K562 (cell line): Measurements from ENCODE around the gene KIF26B.

Source experiments
- CBFA2T3 ChIP-seq: fragments of 450-650 bp; IDR thresholded peaks from 2 replicates; pipeline ENCODE4 v1.6.1; 2017
- CHCHD3 ChIP-seq: fragments of 250-450 bp; sonication (Bioruptor Pico); IDR thresholded peaks from 2 replicates; pipeline ENCODE4 v2.1.2; 2022; ENCODE audit warnings: mild to moderate bottlenecking
- CHD1 ChIP-seq: fragments of 200-600 bp; sonication (generic); IDR thresholded peaks from one replicate; pipeline ENCODE4 v1.6.1; 2012; ENCODE audit warnings: mild to moderate bottlenecking, moderate library complexity, low read length, inconsistent platforms
- NONO ChIP-seq, 2 experiments: fragments of 200-400 bp in 1 of 2; fragments of 450-650 bp in 1 of 2; formaldehyde crosslinking in 1 of 2; IDR thresholded peaks; 2 replicates each; pipeline ENCODE4 v1.6.1; 2017; ENCODE audit warnings: low read depth in 2 of 2, mild to moderate bottlenecking in 2 of 2, moderate library complexity in 2 of 2, low read length in 1 of 2
- POLR2A ChIP-seq: fragments of 450-650 bp; conservative IDR thresholded peaks from 2 replicates; pipeline ENCODE4 v1.6.1; 2016
- RFX5 ChIP-seq: IDR thresholded peaks from 2 replicates; pipeline ENCODE4 v1.6.1; 2011; ENCODE audit warnings: low read depth, mild to moderate bottlenecking, improper control_type of control experiment, low read length
- ZNF124 ChIP-seq: sonication (generic); formaldehyde crosslinking; IDR thresholded peaks from 2 replicates; pipeline ENCODE4 v1.8.1; 2022; ENCODE audit warnings: missing genetic modification reagents
- TF ChIP-seq, protein P1 (sequence below), 3 experiments: IDR thresholded peaks in 2 of 3; conservative IDR thresholded peaks in 1 of 3; 2 replicates each; pipeline ENCODE4 v1.5.1; 2011 to 2012; ENCODE audit warnings: low read length in 3 of 3, mild to moderate bottlenecking in 3 of 3, control low read depth in 2 of 3, improper control_type of control experiment in 1 of 3, inconsistent platforms in 1 of 3, low read depth in 1 of 3, mixed read lengths in 1 of 3, moderate library complexity in 1 of 3; ENCODE audit not compliant: insufficient read depth in 2 of 3
- TF ChIP-seq, protein P2 (sequence below): fragments of 250-450 bp; sonication (Bioruptor Pico); IDR thresholded peaks from 2 replicates; pipeline ENCODE4 v1.5.0; 2020; ENCODE audit warnings: mild to moderate bottlenecking, borderline replicate concordance

DNA sequence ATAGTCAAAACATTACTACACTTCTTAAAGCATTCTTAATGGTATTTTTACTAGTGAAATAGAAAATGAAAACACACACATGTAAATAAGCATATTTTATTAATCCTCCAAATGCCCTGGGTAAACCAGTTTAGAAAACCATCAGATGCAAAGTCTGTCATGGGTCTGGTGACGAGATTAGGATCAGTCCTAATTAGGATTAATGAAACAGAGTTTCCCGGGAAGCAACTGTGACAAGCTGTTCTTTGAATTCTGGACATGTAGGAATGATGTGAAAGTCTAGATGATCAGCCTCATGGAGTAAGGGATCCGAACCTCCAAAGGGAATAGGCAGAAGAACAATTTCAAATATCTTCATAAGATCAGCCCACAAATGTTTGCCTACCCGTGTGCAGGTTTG, 250.2 kb downstream of the KIF26B start:
- TF ChIP-seq NONO (IDR thresholded peaks at IDR 0.05; ENCODE audit: low read depth in 2 of 2, low read length in 1 of 2) (no peak), CHD1 (no peak), CHCHD3 (CRISPR knock-in tag) (no peak), CBFA2T3 (no peak), POLR2A (no peak), ZNF124 (no peak), RFX5 (no peak)
- TF ChIP-seq, protein P1, sequence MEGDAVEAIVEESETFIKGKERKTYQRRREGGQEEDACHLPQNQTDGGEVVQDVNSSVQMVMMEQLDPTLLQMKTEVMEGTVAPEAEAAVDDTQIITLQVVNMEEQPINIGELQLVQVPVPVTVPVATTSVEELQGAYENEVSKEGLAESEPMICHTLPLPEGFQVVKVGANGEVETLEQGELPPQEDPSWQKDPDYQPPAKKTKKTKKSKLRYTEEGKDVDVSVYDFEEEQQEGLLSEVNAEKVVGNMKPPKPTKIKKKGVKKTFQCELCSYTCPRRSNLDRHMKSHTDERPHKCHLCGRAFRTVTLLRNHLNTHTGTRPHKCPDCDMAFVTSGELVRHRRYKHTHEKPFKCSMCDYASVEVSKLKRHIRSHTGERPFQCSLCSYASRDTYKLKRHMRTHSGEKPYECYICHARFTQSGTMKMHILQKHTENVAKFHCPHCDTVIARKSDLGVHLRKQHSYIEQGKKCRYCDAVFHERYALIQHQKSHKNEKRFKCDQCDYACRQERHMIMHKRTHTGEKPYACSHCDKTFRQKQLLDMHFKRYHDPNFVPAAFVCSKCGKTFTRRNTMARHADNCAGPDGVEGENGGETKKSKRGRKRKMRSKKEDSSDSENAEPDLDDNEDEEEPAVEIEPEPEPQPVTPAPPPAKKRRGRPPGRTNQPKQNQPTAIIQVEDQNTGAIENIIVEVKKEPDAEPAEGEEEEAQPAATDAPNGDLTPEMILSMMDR (IDR thresholded peaks at IDR 0.05 in 2 of 3, conservative IDR thresholded peaks at IDR 0.05 in 1 of 3; ENCODE audit: insufficient read depth in 2 of 3, low read depth in 1 of 3, low read length in 3 of 3) = no peak
- TF ChIP-seq, protein P2, sequence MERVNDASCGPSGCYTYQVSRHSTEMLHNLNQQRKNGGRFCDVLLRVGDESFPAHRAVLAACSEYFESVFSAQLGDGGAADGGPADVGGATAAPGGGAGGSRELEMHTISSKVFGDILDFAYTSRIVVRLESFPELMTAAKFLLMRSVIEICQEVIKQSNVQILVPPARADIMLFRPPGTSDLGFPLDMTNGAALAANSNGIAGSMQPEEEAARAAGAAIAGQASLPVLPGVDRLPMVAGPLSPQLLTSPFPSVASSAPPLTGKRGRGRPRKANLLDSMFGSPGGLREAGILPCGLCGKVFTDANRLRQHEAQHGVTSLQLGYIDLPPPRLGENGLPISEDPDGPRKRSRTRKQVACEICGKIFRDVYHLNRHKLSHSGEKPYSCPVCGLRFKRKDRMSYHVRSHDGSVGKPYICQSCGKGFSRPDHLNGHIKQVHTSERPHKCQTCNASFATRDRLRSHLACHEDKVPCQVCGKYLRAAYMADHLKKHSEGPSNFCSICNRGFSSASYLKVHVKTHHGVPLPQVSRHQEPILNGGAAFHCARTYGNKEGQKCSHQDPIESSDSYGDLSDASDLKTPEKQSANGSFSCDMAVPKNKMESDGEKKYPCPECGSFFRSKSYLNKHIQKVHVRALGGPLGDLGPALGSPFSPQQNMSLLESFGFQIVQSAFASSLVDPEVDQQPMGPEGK (CRISPR knock-in tag) = no peak
